A549 (cell line): Measurements from ENCODE around the gene SLC14A1. TPM values are rescaled to one million over a fixed set of nuclear protein-coding genes. Genes with fewer than 3 reads are reported as not detected.
A peak's percentile ranks its signal among the peaks of the same experiment; 100 is the strongest.

Source experiments
- ATAC-seq, 2 experiments: fragments of 200-7000 bp in 1 of 2; fragments of >200 bp in 1 of 2; cut with Nextera tagmentation in 1 of 2; cut with Tn5 transposase in 1 of 2; 3 replicates each; pipeline versions ENCODE4 v1.8.0 to v1.9.1; 2018 to 2020; ENCODE audit warnings: mild to moderate bottlenecking in 1 of 2, moderate library complexity in 1 of 2
- CTCF ChIA-PET: fragments of 300-600 bp; sonication (Branson Sonifier 250); formaldehyde crosslinking; extraction: SDS; loops from one replicate; lab custom pipeline; 2021; ENCODE audit warnings: antibody characterized with exemption, inconsistent platforms; lab: Yijun Ruan, JAX
- POLR2A ChIA-PET: fragments of 350-600 bp; formaldehyde crosslinking; extraction: SDS; loops from one replicate; lab custom pipeline; 2021; ENCODE audit warnings: antibody characterized with exemption, inconsistent platforms; lab: Yijun Ruan, JAX
- DNase-seq, 2 experiments: peaks; one replicate each; pipeline versions ENCODE4 v3.0.0 to v3.0.0-alpha.2; 2011 to 2016; ENCODE audit warnings: low read depth in 1 of 2, low spot score in 1 of 2
- FAIRE-seq: peaks from 2 replicates; lab custom pipeline; 2011; peaks lifted over from hg19 to GRCh38; lab: Jason Lieb, UNC
- H3K27ac ChIP-seq, 2 experiments: fragments of >200 bp; sonication (Bioruptor Twin); formaldehyde crosslinking; 3 replicates each; pipeline ENCODE4 v1.5.1; 2016 to 2017
- H3K4me1 ChIP-seq: fragments of >200 bp; sonication (Bioruptor Twin); formaldehyde crosslinking; 3 replicates; pipeline ENCODE4 v1.6.1; 2016
- H3K4me2 ChIP-seq: fragments of >200 bp; sonication (Bioruptor Twin); formaldehyde crosslinking; 3 replicates; pipeline ENCODE4 v1.6.1; 2016
- H3K4me3 ChIP-seq: fragments of >200 bp; sonication (Bioruptor Twin); formaldehyde crosslinking; 3 replicates; pipeline ENCODE4 v1.5.1; 2016
- H3K9me3 ChIP-seq: fragments of >200 bp; sonication (Bioruptor Twin); formaldehyde crosslinking; 3 replicates; pipeline ENCODE4 v1.6.1; 2016
- CEBPB ChIP-seq, 2 experiments: fragments of >200 bp in 1 of 2; sonication (Bioruptor Twin) in 1 of 2; formaldehyde crosslinking in 1 of 2; IDR thresholded peaks; 2 replicates each; pipeline ENCODE4 v1.6.1; 2012 to 2016
- CHD2 ChIP-seq: fragments of 150-350 bp; IDR thresholded peaks from 2 replicates; pipeline ENCODE4 v1.6.1; 2014; ENCODE audit warnings: low read length; ENCODE audit not compliant: partially characterized antibody
- EHF ChIP-seq: fragments of 250-450 bp; sonication (Bioruptor Pico); IDR thresholded peaks from 2 replicates; pipeline ENCODE4 v1.5.0; 2020; ENCODE audit warnings: mild to moderate bottlenecking
- GATA3 ChIP-seq: IDR thresholded peaks from 2 replicates; pipeline ENCODE4 v1.6.1; 2012; ENCODE audit warnings: borderline replicate concordance
- HDAC2 ChIP-seq: fragments of 200-600 bp; sonication (generic); IDR thresholded peaks from 2 replicates; pipeline ENCODE4 v1.6.1; 2016
- HOXB13 ChIP-seq: fragments of 250-450 bp; sonication (Bioruptor Pico); IDR thresholded peaks from 2 replicates; pipeline ENCODE4 v1.5.0; 2020; ENCODE audit warnings: low read depth, mild to moderate bottlenecking, moderate library complexity
- HOXB5 ChIP-seq: fragments of 250-450 bp; sonication (Bioruptor Pico); IDR thresholded peaks from 2 replicates; pipeline ENCODE4 v1.5.0; 2020; ENCODE audit warnings: mild to moderate bottlenecking, moderate library complexity
- JUNB ChIP-seq: fragments of >200 bp; sonication (Bioruptor Twin); formaldehyde crosslinking; IDR thresholded peaks from 2 replicates; pipeline ENCODE4 v1.6.1; 2016
- KDM1A ChIP-seq: fragments of 200-600 bp; sonication (generic); IDR thresholded peaks from 2 replicates; pipeline ENCODE4 v1.6.1; 2016; ENCODE audit warnings: low read depth, mild to moderate bottlenecking
- KDM5A ChIP-seq: fragments of 200-600 bp; sonication (generic); IDR thresholded peaks from 2 replicates; pipeline ENCODE4 v1.6.1; 2016; ENCODE audit warnings: antibody characterized with exemption, mild to moderate bottlenecking
- MYC ChIP-seq: IDR thresholded peaks from 2 replicates; pipeline ENCODE4 v1.6.1; 2012; ENCODE audit warnings: mild to moderate bottlenecking, inconsistent platforms, low read length, improper control_type of control experiment, borderline replicate concordance
- NR3C1 ChIP-seq: fragments of >200 bp; sonication (Bioruptor Twin); formaldehyde crosslinking; IDR thresholded peaks from 3 replicates; pipeline ENCODE4 v1.6.1; 2017
- SREBF2 ChIP-seq: fragments of 450-650 bp; IDR thresholded peaks from 2 replicates; pipeline ENCODE4 v1.6.1; 2014; ENCODE audit warnings: mild to moderate bottlenecking, moderate library complexity
- TP53 ChIP-seq: fragments of 250-450 bp; sonication (Bioruptor Pico); IDR thresholded peaks from 2 replicates; pipeline ENCODE4 v1.5.0; 2021; ENCODE audit warnings: mild to moderate bottlenecking, moderate library complexity
- ZC3H11A ChIP-seq: fragments of 450-650 bp; IDR thresholded peaks from 2 replicates; pipeline ENCODE4 v1.6.1; 2014; ENCODE audit warnings: antibody characterized with exemption, mild to moderate bottlenecking
- ZFP36 ChIP-seq: fragments of 450-650 bp; IDR thresholded peaks from 2 replicates; pipeline ENCODE4 v1.6.1; 2014; ENCODE audit warnings: borderline replicate concordance; ENCODE audit not compliant: partially characterized antibody
- WGBS: methylation state at CpG from one replicate; pipeline ENCODE4 v1.1.6; 2017; ENCODE audit errors: missing lambda C conversion rate; 5-methylcytosine and 5-hydroxymethylcytosine counted together
- polyA plus RNA-seq, 4 experiments: library from polyadenylated mRNA; depleted of rRNA in 3 of 4; stranded (reverse); fragments of >200 nt; fragmentation: RNase III in 1 of 4; extraction: RNeasy Plus Mini Kit Qiagen cat#74134 plus additional on column Dnase treatment in 1 of 4; gene quantifications; 2 replicates in 3 of 4; 3 replicates in 1 of 4; pipeline ENCODE4 v1.2.3, GENCODE V29; 2011 to 2017
- TF ChIP-seq, protein P1 (sequence below): fragments of 250-450 bp; sonication (Bioruptor Pico); IDR thresholded peaks from 2 replicates; pipeline ENCODE4 v1.5.0; 2020; ENCODE audit warnings: low read depth, mild to moderate bottlenecking, moderate library complexity
- TF ChIP-seq, protein P2 (sequence below): IDR thresholded peaks from 2 replicates; pipeline ENCODE4 v1.6.1; 2012; ENCODE audit warnings: low read depth, borderline replicate concordance
- TF ChIP-seq, protein P3 (sequence below): fragments of >200 bp; sonication (Bioruptor Twin); formaldehyde crosslinking; IDR thresholded peaks from 2 replicates; pipeline ENCODE4 v1.6.1; 2016

Gene SLC14A1
- polyA plus RNA-seq, 2 of the 4 experiments (the other 2 are of a cell fraction), result 0.23 TPM; not detected in 1

DNA sequence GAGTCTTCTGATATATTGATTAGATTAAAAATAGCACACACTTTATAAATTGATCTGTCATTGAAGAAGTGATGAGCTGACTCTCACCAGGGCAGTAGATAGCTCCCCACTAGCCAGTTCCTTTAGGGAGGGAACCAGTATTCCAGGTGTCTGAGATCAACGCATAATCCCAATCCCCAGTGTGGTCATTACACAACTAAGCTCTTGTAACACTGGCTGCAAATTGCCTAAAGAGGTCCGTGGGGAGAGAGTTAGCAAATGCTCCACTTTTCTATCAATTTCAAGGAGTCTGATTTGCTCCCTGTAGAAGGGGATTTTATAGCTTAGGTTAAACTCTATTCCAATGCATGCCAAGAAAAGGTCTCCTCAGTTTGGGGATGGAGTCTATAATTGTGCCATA is 7.7 kb downstream of the SLC14A1 start:
- ATAC-seq (peak in 1 of 2 experiments; percentile 31; a peak in 1 of 6 replicates), FAIRE-seq (no peak), DNase-seq (no peak)
- no peak for TF ChIP-seq HOXB13
- TF ChIP-seq MYC, result no peak
- TF ChIP-seq NR3C1, result no peak
- no peak for TF ChIP-seq ZFP36
- TF ChIP-seq, protein P1, sequence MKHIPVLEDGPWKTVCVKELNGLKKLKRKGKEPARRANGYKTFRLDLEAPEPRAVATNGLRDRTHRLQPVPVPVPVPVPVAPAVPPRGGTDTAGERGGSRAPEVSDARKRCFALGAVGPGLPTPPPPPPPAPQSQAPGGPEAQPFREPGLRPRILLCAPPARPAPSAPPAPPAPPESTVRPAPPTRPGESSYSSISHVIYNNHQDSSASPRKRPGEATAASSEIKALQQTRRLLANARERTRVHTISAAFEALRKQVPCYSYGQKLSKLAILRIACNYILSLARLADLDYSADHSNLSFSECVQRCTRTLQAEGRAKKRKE (CRISPR knock-in tag), result no peak
- TF ChIP-seq JUNB, result no peak
- no peak for TF ChIP-seq KDM5A
- no peak for TF ChIP-seq HOXB5 (CRISPR knock-in tag)
- TF ChIP-seq CEBPB (IDR thresholded peaks at IDR 0.05), result no peak
- no peak for TF ChIP-seq EHF
- TF ChIP-seq ZC3H11A, result no peak
- H3K4me2 ChIP-seq, result peak overlapping the region; percentile 69
- H3K9me3 ChIP-seq, result no peaks in the 10 kb centered on the region
- peak overlapping the region; percentile 63 to 76 for H3K27ac ChIP-seq
- H3K4me3 ChIP-seq, result no peak overlapping the region
- H3K4me1 ChIP-seq, result peaks cover 14% of the 10 kb centered on the region
- ChIA-PET CTCF (interaction anchor here (0.9 to 1.3 kb wide), 3 partner anchors 9 to 106 kb away, joined by 3 to 5 read pairs (median 3); no protein-coding TSS in a partner anchor), POLR2A (interaction anchor here (0.6 kb wide), 1 partner anchor 151 kb away, joined by 4 read pairs; no protein-coding TSS in a partner anchor)
- 36% methylated on average over 2 of the region's 2 CpGs for WGBS

DNA sequence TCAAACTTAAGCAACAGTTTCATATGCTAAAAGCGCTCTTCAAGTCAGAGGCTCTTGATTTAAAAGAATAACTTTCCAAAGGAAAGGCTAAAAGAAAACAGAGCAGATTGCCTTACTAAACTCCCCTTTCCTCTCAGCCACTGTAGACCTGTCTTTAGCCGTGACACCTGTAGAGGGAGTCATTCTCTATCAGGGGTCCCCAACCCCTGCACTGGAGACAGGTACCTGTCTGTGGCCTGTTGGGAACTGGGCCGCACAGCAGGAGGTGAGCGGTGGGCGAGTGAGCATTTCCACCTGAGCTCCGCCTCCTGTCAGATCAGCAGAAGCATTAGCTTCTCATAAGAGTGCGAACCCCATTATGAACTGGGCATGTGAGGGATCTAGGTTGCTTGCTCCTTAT is 9.6 kb downstream of the SLC14A1 start:
- TF ChIP-seq HDAC2, result no peak
- no peak for TF ChIP-seq KDM1A
- TF ChIP-seq TP53, result no peak
- TF ChIP-seq SREBF2, result no peak
- Histone ChIP-seq H3K9me3 (no peaks in the 10 kb centered on the region), H3K4me2 (no peak overlapping the region), H3K4me3 (no peak overlapping the region), H3K27ac (no peak overlapping the region), H3K4me1 (peaks cover 14% of the 10 kb centered on the region)
- CTCF ChIA-PET, result interaction anchor here (1.3 kb wide), 1 partner anchor 12 kb away, joined by 3 read pairs; no protein-coding TSS in a partner anchor
- ATAC-seq, result no peak
- POLR2A ChIA-PET, result no interaction called here
- no peak for FAIRE-seq
- 85% methylated on average over 7 of the region's 7 CpGs for WGBS
- DNase-seq, result no peak

DNA sequence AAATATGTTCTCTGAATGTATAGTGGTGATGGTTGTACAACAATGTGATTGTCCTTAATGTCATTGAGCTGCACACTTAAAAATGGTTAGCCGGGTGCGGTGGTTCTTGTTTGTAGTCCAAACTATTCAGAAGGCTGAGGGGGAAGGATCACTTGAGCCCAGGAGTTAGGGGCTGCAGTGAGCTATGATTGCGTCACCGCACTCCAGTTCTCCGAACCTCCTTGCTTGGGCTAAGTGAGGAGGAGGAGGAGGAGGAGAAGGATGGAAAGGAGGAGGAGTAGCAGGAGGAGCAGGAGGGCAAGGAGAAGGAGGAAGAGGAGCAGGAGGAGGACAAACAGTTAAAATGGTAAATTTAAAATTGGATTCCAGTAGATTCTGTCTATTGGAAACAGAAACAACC is 10.5 kb downstream of the SLC14A1 start:
- no peak for DNase-seq
- Histone ChIP-seq H3K4me1 (peaks cover 14% of the 10 kb centered on the region), H3K9me3 (no peaks in the 10 kb centered on the region), H3K4me2 (no peak overlapping the region), H3K4me3 (no peak overlapping the region), H3K27ac (no peak overlapping the region)
- ATAC-seq, result no peak
- TF ChIP-seq CHD2 (no peak), HOXB13 (no peak), GATA3 (no peak)
- TF ChIP-seq, protein P2, sequence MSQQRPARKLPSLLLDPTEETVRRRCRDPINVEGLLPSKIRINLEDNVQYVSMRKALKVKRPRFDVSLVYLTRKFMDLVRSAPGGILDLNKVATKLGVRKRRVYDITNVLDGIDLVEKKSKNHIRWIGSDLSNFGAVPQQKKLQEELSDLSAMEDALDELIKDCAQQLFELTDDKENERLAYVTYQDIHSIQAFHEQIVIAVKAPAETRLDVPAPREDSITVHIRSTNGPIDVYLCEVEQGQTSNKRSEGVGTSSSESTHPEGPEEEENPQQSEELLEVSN, result no peak
- TF ChIP-seq, protein P1 (CRISPR knock-in tag), result no peak
- TF ChIP-seq, protein P3, sequence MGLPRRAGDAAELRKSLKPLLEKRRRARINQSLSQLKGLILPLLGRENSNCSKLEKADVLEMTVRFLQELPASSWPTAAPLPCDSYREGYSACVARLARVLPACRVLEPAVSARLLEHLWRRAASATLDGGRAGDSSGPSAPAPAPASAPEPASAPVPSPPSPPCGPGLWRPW, result no peak
- POLR2A ChIA-PET, result no interaction called here
- CTCF ChIA-PET, result interaction anchor here (1.3 kb wide), 1 partner anchor 13 kb away, joined by 3 read pairs; no protein-coding TSS in a partner anchor
- 92% methylated on average over 5 of the region's 5 CpGs for WGBS
- no peak for FAIRE-seq

DNA sequence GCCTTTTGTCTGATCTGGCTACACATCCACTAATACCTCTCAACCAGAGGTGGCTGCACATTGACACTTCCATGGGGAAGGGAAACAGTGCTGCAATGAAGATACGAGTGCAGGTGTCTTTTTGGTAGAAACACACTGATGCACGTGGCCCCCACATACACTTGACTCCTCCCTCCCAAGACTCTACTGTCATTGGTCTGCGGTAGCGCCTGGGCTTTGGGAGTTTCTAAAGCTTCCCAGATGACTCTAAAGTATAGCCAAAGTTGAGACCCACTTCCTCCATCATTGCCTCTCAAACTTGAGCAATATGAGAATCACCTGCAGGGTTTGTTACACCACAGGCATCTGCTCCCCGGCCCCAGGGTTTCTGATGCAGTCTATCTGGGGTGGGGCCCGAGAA is 11.0 kb downstream of the SLC14A1 start:
- no peak overlapping the region for H3K4me2 ChIP-seq
- CTCF ChIA-PET, result no interaction called here
- H3K9me3 ChIP-seq, result no peaks in the 10 kb centered on the region
- ATAC-seq, result no peak
- peaks cover 14% of the 10 kb centered on the region for H3K4me1 ChIP-seq
- no peak overlapping the region for H3K4me3 ChIP-seq
- 76% methylated on average over 6 of the region's 6 CpGs for WGBS
- POLR2A ChIA-PET, result no interaction called here
- TF ChIP-seq HDAC2, result no peak
- TF ChIP-seq, all 56 proteins: peak for 0
- no peak overlapping the region for H3K27ac ChIP-seq
- DNase-seq, result no peak
- no peak for FAIRE-seq
